ENCODE measurements around the gene COA7. TPM values are rescaled to one million over a fixed set of nuclear protein-coding genes. Genes with fewer than 3 reads are reported as not detected.

COA7 gene
- total and polyA plus RNA-seq, 2 of the 8 experiments (the other 6 are each of a cell fraction or from before 2014, with no cell fraction given) = 23.2 to 61.8 TPM

DNA sequence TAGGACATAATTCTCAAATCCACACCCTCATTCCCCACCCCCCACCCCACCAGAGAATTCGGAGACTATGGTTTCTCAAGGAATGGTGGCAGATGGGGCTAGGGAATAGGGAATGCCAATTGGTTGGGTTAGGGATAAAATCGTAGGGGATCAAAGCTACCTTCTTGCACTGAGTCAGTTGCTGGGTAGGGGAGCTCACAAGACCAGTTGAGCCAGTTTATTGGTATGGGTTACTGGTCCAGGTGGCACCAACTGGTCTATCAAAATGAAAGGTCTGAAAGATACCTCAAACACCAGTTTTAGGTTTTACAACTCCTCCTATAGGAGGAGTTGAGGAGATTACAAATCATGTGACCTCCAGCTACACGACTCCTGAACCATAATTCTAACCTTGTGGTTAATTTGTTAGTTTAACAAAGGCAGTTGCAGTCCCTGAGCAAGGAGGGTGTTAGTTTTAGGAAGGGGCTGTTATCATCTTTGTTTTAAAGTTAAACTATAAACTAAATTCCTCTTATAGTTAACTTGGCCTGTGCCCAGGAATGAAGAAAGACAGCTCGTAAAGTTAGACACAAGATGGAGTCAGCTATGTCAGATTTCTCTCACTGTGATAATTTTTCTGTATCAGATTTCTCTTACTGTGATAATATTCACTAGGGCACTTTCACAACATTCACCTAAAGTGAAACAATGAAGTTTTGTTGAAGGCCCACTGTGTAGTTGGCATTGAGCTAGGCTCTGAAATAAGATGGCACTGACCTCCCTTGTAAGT, 62.6 kb downstream of the COA7 start:
- no peak overlapping the region for H3K56ac ChIP-seq (replicated peaks; ENCODE audit: insufficient read length, low read depth, low read length)
- H3K4me1 ChIP-seq (replicated peaks in 1 of 4; ENCODE audit: control insufficient read depth in 3 of 4, insufficient read depth in 4 of 4, low read length in 3 of 4) = peaks cover 2 to 10% (median 4%) of the 10 kb centered on the region in 4 experiments; a peak in 6 of 7 replicates
- no peak overlapping the region for H2BK5ac ChIP-seq (ENCODE audit: low read depth, low read length)
- no peak overlapping the region for H3K4me2 ChIP-seq (ENCODE audit: insufficient read depth in 1 of 2, low read depth in 2 of 2, low read length in 2 of 2)
- no peak overlapping the region for H2BK12ac ChIP-seq (ENCODE audit: low read depth, low read length)
- no peaks in the 10 kb centered on the region for H3K36me3 ChIP-seq (ENCODE audit: control insufficient read depth in 2 of 4, insufficient read depth in 4 of 4, low read length in 3 of 4)
- H2BK15ac ChIP-seq (ENCODE audit: low read length) = no peak overlapping the region
- no peak for FAIRE-seq
- H3K9me3 ChIP-seq (ENCODE audit: insufficient read depth in 2 of 2, low read depth in 1 of 2, low read length in 1 of 2) = no peaks in the 10 kb centered on the region
- no peaks in the 10 kb centered on the region for H3K79me2 ChIP-seq (ENCODE audit: control insufficient read depth in 1 of 2, insufficient read depth in 2 of 2, low read length in 2 of 2)
- H3K18ac ChIP-seq (ENCODE audit: extremely low read depth, low read length) = no peak overlapping the region
- H3K79me1 ChIP-seq (ENCODE audit: low read depth, low read length) = no peaks in the 10 kb centered on the region
- H4K20me1 ChIP-seq (replicated peaks in 1 of 2; ENCODE audit: control insufficient read depth in 1 of 2, insufficient read depth in 2 of 2, low read length in 2 of 2) = no peaks in the 10 kb centered on the region
- no peak overlapping the region for H2BK20ac ChIP-seq (ENCODE audit: low read length)
- no peak overlapping the region for H4K91ac ChIP-seq (replicated peaks; ENCODE audit: insufficient read length, low read length)
- POLR2A ChIA-PET (ENCODE audit: partially characterized antibody) = no interaction called here
- no peak overlapping the region for H3K9ac ChIP-seq (replicated peaks in 1 of 4; ENCODE audit: extremely low read depth in 1 of 4, low read depth in 3 of 4, low read length in 3 of 4)
- no peak overlapping the region for H4K8ac ChIP-seq (ENCODE audit: extremely low read depth, insufficient read depth, low read length)
- no peak overlapping the region for H2AFZ ChIP-seq (ENCODE audit: low read length)
- no peak overlapping the region for H2AK5ac ChIP-seq (ENCODE audit: low read depth, low read length)
- H4K5ac ChIP-seq (ENCODE audit: insufficient read length, low read depth, low read length) = no peak overlapping the region
- peaks cover 26 to 38% (median 36%) of the 10 kb centered on the region in 4 experiments for H3K27me3 ChIP-seq (replicated peaks in 1 of 4; ENCODE audit: control insufficient read depth in 3 of 4, extremely low read depth in 1 of 4, insufficient read depth in 3 of 4, low read length in 3 of 4)
- H2BK120ac ChIP-seq (replicated peaks; ENCODE audit: low read depth, low read length) = no peak overlapping the region
- no peak for DNase-seq (ENCODE audit: low read depth in 1 of 2, low spot score in 2 of 2)
- no peak overlapping the region for H3K14ac ChIP-seq (ENCODE audit: insufficient read length)
- no peak overlapping the region for H3K27ac ChIP-seq (ENCODE audit: low read depth, low read length)
- 81% methylated on average over 4 of the region's 4 CpGs; no CpG with 5 or more reads in 1 of the 2 experiments for WGBS, 2 experiments (ENCODE audit: extremely low coverage in 1 of 2, insufficient coverage in 1 of 2, insufficient read length in 1 of 2, insufficient replicate concordance in 2 of 2, low coverage in 1 of 2, low lambda C conversion rate in 2 of 2, missing lambda C conversion rate in 1 of 2)
- CTCF ChIA-PET (ENCODE audit: partially characterized antibody) = interaction anchor here (1.2 to 1.3 kb wide), 2 partner anchors 13 to 34 kb away, joined by 3 read pairs; no protein-coding TSS in a partner anchor
- H3K23ac ChIP-seq (ENCODE audit: insufficient read length) = no peak overlapping the region
- H3K23me2 ChIP-seq (ENCODE audit: low read depth, low read length) = peaks cover 7% of the 10 kb centered on the region; the same call in 1 of the 2 replicates
- no peak overlapping the region for H3K4ac ChIP-seq (replicated peaks; ENCODE audit: insufficient read length, low read depth, low read length)
- no peak overlapping the region for H3K4me3 ChIP-seq (ENCODE audit: extremely low read depth in 1 of 4, insufficient read depth in 2 of 4, low read depth in 3 of 4, low read length in 4 of 4)
- no peak for TF ChIP-seq CTBP2 (IDR thresholded peaks at IDR 0.05; ENCODE audit: borderline replicate concordance, insufficient read depth, insufficient read length, low read length)
- TF ChIP-seq HDAC6 (IDR thresholded peaks at IDR 0.05; ENCODE audit: low read depth, low read length) = no peak
- TF ChIP-seq SP2 (IDR thresholded peaks at IDR 0.05; ENCODE audit: low read length) = no peak
- no peak for TF ChIP-seq CREB1 (IDR thresholded peaks at IDR 0.05)
- TF ChIP-seq CHD2 (IDR thresholded peaks at IDR 0.05; ENCODE audit: low read length) = no peak
- TF ChIP-seq TCF12 (IDR thresholded peaks at IDR 0.05; ENCODE audit: low read depth, low read length) = no peak
- TF ChIP-seq TBP (IDR thresholded peaks at IDR 0.05; ENCODE audit: low read depth, low read length) = no peak
- TF ChIP-seq TEAD4 (IDR thresholded peaks at IDR 0.05; ENCODE audit: low read depth, low read length) = no peak
- TF ChIP-seq RAD21 (IDR thresholded peaks at IDR 0.05 in 1 of 2, conservative IDR thresholded peaks at IDR 0.05 in 1 of 2; ENCODE audit: low read depth in 2 of 2, low read length in 2 of 2) = no peak
- TF ChIP-seq GTF2F1 (IDR thresholded peaks at IDR 0.05; ENCODE audit: borderline replicate concordance, low read depth, low read length) = no peak
- no peak for TF ChIP-seq EGR1 (IDR thresholded peaks at IDR 0.05; ENCODE audit: borderline replicate concordance, low read depth, low read length)
- TF ChIP-seq ASH2L (IDR thresholded peaks at IDR 0.05; ENCODE audit: low read length) = no peak
- no peak for TF ChIP-seq RNF2 (IDR thresholded peaks at IDR 0.05; ENCODE audit: borderline replicate concordance, low read depth, low read length, missing control alignments, poor library complexity, severe bottlenecking)
